HG02840 (cell line): Measurements from ENCODE around the gene FAM168B.

ENCODE experiments used
- ATAC-seq: cut with Tn5 transposase; IDR thresholded peaks from one replicate; pipeline ENCODE4 v1.9.1; 2021; ENCODE audit warnings: mild to moderate bottlenecking, moderate library complexity, moderate number of reproducible peaks; ENCODE audit not compliant: unreplicated experiment, low FRiP score

Gene FAM168B

GRCh38 chr2:131056932-131057287 is 36.4 kb downstream of the FAM168B start:
- no peak for ATAC-seq

GRCh38 chr2:131056204-131056931 is 36.9 kb downstream of the FAM168B start:
- ATAC-seq: no peak

GRCh38 chr2:131055169-131056065 is 37.8 kb downstream of the FAM168B start:
- ATAC-seq: no peak

GRCh38 chr2:131054488-131054887 is 38.8 kb downstream of the FAM168B start:
- no peak for ATAC-seq

GRCh38 chr2:131052741-131053263 is 40.5 kb downstream of the FAM168B start:
- ATAC-seq: no peak

- ATAC-seq: no peak
Observed at GRCh38 chr2:131050896-131051295, 42.4 kb downstream of the FAM168B start.

GRCh38 chr2:131049150-131049718 is 44.0 kb downstream of the FAM168B start:
- no peak for ATAC-seq

- ATAC-seq: no peak
Observed at GRCh38 chr2:131048641-131049040, 44.6 kb downstream of the FAM168B start.

- ATAC-seq: no peak
Observed at GRCh38 chr2:131047920-131048560, 45.2 kb downstream of the FAM168B start.

- no peak for ATAC-seq
Observed at GRCh38 chr2:131046918-131047652, 46.2 kb downstream of the FAM168B start.

GRCh38 chr2:131046028-131046917 is 47.0 kb downstream of the FAM168B start:
- ATAC-seq: no peak

GRCh38 chr2:131045286-131046027 is 47.8 kb downstream of the FAM168B start:
- no peak for ATAC-seq

- no peak for ATAC-seq
Observed at GRCh38 chr2:131044757-131045150, 48.5 kb downstream of the FAM168B start.

- no peak for ATAC-seq
Observed at GRCh38 chr2:131044075-131044756, 49.0 kb downstream of the FAM168B start.

GRCh38 chr2:131043199-131044074 is 49.8 kb downstream of the FAM168B start:
- no peak for ATAC-seq

GRCh38 chr2:131042148-131042775 is 51.0 kb downstream of the FAM168B start:
- ATAC-seq: no peak
